SK-N-SH (cell line): ENCODE data around the gene GLDC. TPM values are rescaled to one million over a fixed set of nuclear protein-coding genes. Genes with fewer than 3 reads are reported as not detected.

Source experiments
- CTCF ChIA-PET: fragments of 300-600, 350-600 bp; formaldehyde crosslinking; extraction: SDS; loops from one replicate; lab custom pipeline; 2021; lab: Yijun Ruan, JAX
- POLR2A ChIA-PET: fragments of 350-600 bp; sonication (Branson Sonifier 250); formaldehyde crosslinking; extraction: SDS; loops from one replicate; lab custom pipeline; 2020; ENCODE audit warnings: antibody characterized with exemption, inconsistent platforms; lab: Yijun Ruan, JAX
- DNase-seq: peaks from one replicate; pipeline ENCODE4 v3.0.0; 2012
- H2AFZ ChIP-seq: fragments of 200-600 bp; sonication (generic); 2 replicates; pipeline ENCODE4 v1.8.1; 2016; ENCODE audit warnings: antibody characterized with exemption, mild to moderate bottlenecking, low read depth
- H3F3A ChIP-seq: fragments of 200-600 bp; sonication (generic); replicated peaks from 2 replicates; pipeline ENCODE3; 2016; ENCODE audit warnings: antibody characterized with exemption, mild to moderate bottlenecking; ENCODE audit not compliant: insufficient read depth
- H3K27ac ChIP-seq, 2 experiments: fragments of 200-500 bp in 1 of 2; fragments of 200-600 bp in 1 of 2; sonication (Bioruptor generic) in 1 of 2; sonication (generic), shearing (Covaris generic) in 1 of 2; 2 replicates each; pipeline versions ENCODE4 v1.5.1 to v1.6.1; 2014 to 2016; ENCODE audit warnings: low read depth in 2 of 2, inconsistent platforms in 1 of 2, low read length in 1 of 2, mild to moderate bottlenecking in 1 of 2, mixed read lengths in 1 of 2
- H3K27me3 ChIP-seq: fragments of 200-600 bp; sonication (generic), shearing (Covaris generic); 2 replicates; pipeline ENCODE4 v1.6.1; 2016; ENCODE audit warnings: mixed run types; ENCODE audit not compliant: insufficient read depth
- H3K36me3 ChIP-seq, 2 experiments: fragments of 200-500 bp in 1 of 2; fragments of 200-600 bp in 1 of 2; sonication (Bioruptor generic) in 1 of 2; sonication (generic) in 1 of 2; replicated peaks in 1 of 2; 2 replicates each; pipeline versions ENCODE3 to v1.5.1; 2014 to 2016; ENCODE audit warnings: low read length in 1 of 2, mild to moderate bottlenecking in 1 of 2; ENCODE audit not compliant: insufficient read depth in 2 of 2, control insufficient read depth in 1 of 2
- H3K4me1 ChIP-seq, 2 experiments: fragments of 200-500 bp in 1 of 2; fragments of 200-600 bp in 1 of 2; sonication (Bioruptor generic) in 1 of 2; sonication (generic), shearing (Covaris generic) in 1 of 2; 2 replicates each; pipeline versions ENCODE4 v1.5.1 to v1.6.1; 2014 to 2016; ENCODE audit warnings: low read depth in 1 of 2, low read length in 1 of 2, mixed run types in 1 of 2; ENCODE audit not compliant: insufficient read depth in 2 of 2, control insufficient read depth in 1 of 2
- H3K4me2 ChIP-seq: fragments of 200-600 bp; sonication (generic), shearing (Covaris generic); 2 replicates; pipeline ENCODE4 v1.6.1; 2017; ENCODE audit warnings: mixed run types
- H3K4me3 ChIP-seq, 2 experiments: fragments of 200-500 bp in 1 of 2; fragments of 200-600 bp in 1 of 2; sonication (Bioruptor generic) in 1 of 2; sonication (generic), shearing (Covaris generic) in 1 of 2; 2 replicates each; pipeline versions ENCODE4 v1.5.1 to v1.8.1; 2014 to 2016; ENCODE audit warnings: low read depth in 2 of 2, inconsistent platforms in 1 of 2, low read length in 1 of 2, mild to moderate bottlenecking in 1 of 2, mixed read lengths in 1 of 2, moderate library complexity in 1 of 2
- H3K79me2 ChIP-seq: fragments of 200-600 bp; sonication (generic); 2 replicates; pipeline ENCODE4 v1.8.1; 2017; ENCODE audit warnings: mild to moderate bottlenecking; ENCODE audit not compliant: insufficient read depth
- H3K9ac ChIP-seq: fragments of 200-600 bp; sonication (generic); 2 replicates; pipeline ENCODE4 v1.6.1; 2017; ENCODE audit warnings: mixed run types
- H3K9me2 ChIP-seq: fragments of 200-600 bp; sonication (generic); 2 replicates; pipeline ENCODE4 v1.6.1; 2017; ENCODE audit warnings: mixed run types
- H3K9me3 ChIP-seq: fragments of 200-600 bp; sonication (generic); 2 replicates; pipeline ENCODE4 v1.6.1; 2017; ENCODE audit warnings: mixed run types, mild to moderate bottlenecking, moderate library complexity
- H4K20me1 ChIP-seq: fragments of 200-600 bp; sonication (generic); 2 replicates; pipeline ENCODE4 v1.6.1; 2017; ENCODE audit warnings: mild to moderate bottlenecking, mixed run types; ENCODE audit not compliant: insufficient read depth
- ELF1 ChIP-seq: IDR thresholded peaks from 2 replicates; pipeline ENCODE4 v1.4.0; 2012
- EZH2phosphoT487 ChIP-seq: fragments of 200-600 bp; sonication (generic); IDR thresholded peaks from 2 replicates; pipeline ENCODE4 v1.6.1; 2017; ENCODE audit warnings: low read depth, mixed run types, mild to moderate bottlenecking, antibody characterized with exemption, moderate library complexity, borderline replicate concordance
- IRF3 ChIP-seq: fragments of 150-350 bp; IDR thresholded peaks from 2 replicates; pipeline ENCODE4 v1.6.1; 2016; ENCODE audit warnings: mild to moderate bottlenecking, low read depth, low read length
- JUND ChIP-seq: IDR thresholded peaks from 2 replicates; pipeline ENCODE4 v1.4.0; 2012
- MEF2A ChIP-seq: IDR thresholded peaks from 2 replicates; pipeline ENCODE4 v1.4.0; 2012; ENCODE audit warnings: low read depth, borderline replicate concordance
- MXI1 ChIP-seq: IDR thresholded peaks from 2 replicates; pipeline ENCODE4 v1.6.1; 2012; ENCODE audit warnings: mild to moderate bottlenecking, low read depth, low read length, improper control_type of control experiment
- RAD21 ChIP-seq: IDR thresholded peaks from 2 replicates; pipeline ENCODE4 v1.6.1; 2012; ENCODE audit warnings: mild to moderate bottlenecking, low read length
- RCOR1 ChIP-seq: fragments of 150-350 bp; IDR thresholded peaks from 2 replicates; pipeline ENCODE4 v1.6.1; 2017; ENCODE audit warnings: antibody characterized with exemption, low read length
- REST ChIP-seq: IDR thresholded peaks from 2 replicates; pipeline ENCODE4 v1.6.1; 2012; ENCODE audit warnings: mild to moderate bottlenecking, low read depth, low read length, moderate library complexity
- RFX5 ChIP-seq: IDR thresholded peaks from 2 replicates; pipeline ENCODE4 v1.6.1; 2012; ENCODE audit warnings: mild to moderate bottlenecking, improper control_type of control experiment, low read length
- SIN3A ChIP-seq: IDR thresholded peaks from 2 replicates; pipeline ENCODE4 v1.6.1; 2012; ENCODE audit warnings: low read depth, mild to moderate bottlenecking, low read length, moderate library complexity, borderline replicate concordance
- SMC3 ChIP-seq: IDR thresholded peaks from 2 replicates; pipeline ENCODE4 v1.6.1; 2012; ENCODE audit warnings: low read depth, low read length, improper control_type of control experiment
- TAF1 ChIP-seq: IDR thresholded peaks from 2 replicates; pipeline ENCODE4 v1.6.1; 2012; ENCODE audit warnings: low read depth, mild to moderate bottlenecking, low read length, moderate library complexity, borderline replicate concordance
- USF1 ChIP-seq: IDR thresholded peaks from 2 replicates; pipeline ENCODE4 v1.4.0; 2012; ENCODE audit warnings: low read depth, borderline replicate concordance
- polyA plus RNA-seq, 3 experiments: library from polyadenylated mRNA; depleted of rRNA; stranded (reverse); fragments of >200 nt; gene quantifications; 2 replicates each; pipeline ENCODE4 v1.2.3, GENCODE V29; 2012
- TF ChIP-seq, protein P1 (sequence below): IDR thresholded peaks from 2 replicates; pipeline ENCODE4; 2012
- TF ChIP-seq, protein P2 (sequence below): fragments of 200-600 bp; sonication (generic); IDR thresholded peaks from 2 replicates; pipeline ENCODE4 v1.6.1; 2017; ENCODE audit warnings: antibody characterized with exemption, mild to moderate bottlenecking, moderate library complexity

GLDC gene
- polyA plus RNA-seq, 1 of the 3 experiments (the other 2 are of a cell fraction) = 4.1 TPM

- TF ChIP-seq TAF1 (no peak), SMC3 (no peak), USF1 (no peak), EZH2phosphoT487 (no peak), ELF1 (no peak), MXI1 (no peak), IRF3 (no peak)
Measured at GRCh38 chr9:6562871-6563430, 82.6 kb downstream of the GLDC start (continued).

DNA sequence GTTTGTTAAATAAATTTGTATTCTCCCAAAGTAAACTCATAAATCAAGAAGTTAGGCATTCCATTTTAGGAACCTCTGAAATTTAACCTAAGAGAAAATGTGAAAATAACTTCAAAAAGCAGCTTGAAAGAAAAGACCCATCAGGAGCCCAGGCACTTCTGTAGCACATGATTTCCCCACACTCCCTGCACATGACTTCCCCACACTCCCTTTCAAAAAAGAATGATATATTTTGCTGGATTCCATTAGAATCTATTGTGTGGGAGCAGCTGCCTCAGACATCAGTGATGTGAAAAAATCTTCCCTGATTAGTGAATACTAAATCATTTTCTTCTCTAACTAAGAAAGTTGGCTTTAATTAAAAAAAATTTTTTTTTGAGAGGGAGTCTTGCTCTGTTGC lies 83.3 kb downstream of the GLDC start:
- Histone ChIP-seq H3K9me2 (no peaks in the 10 kb centered on the region), H3K79me2 (no peaks in the 10 kb centered on the region), H3F3A (peaks cover 30% of the 10 kb centered on the region), H3K4me1 (peaks cover 8 to 10% of the 10 kb centered on the region in 2 experiments; a peak in 3 of 4 replicates), H4K20me1 (no peaks in the 10 kb centered on the region), H3K9me3 (no peaks in the 10 kb centered on the region), H3K27ac (peak overlapping the region in 1 of 2 experiments; percentile 15; a peak in 1 of 4 replicates), H3K4me2 (no peak overlapping the region), H2AFZ (peak overlapping the region; percentile 67; the same call in 1 of the 2 replicates), H3K4me3 (no peak overlapping the region), H3K27me3 (no peaks in the 10 kb centered on the region), H3K36me3 (no peaks in the 10 kb centered on the region)
- CTCF ChIA-PET = interaction anchor here (0.6 to 2.3 kb wide), 3 partner anchors 192 to 208 kb away, joined by 4 to 7 read pairs (median 5); no protein-coding TSS in a partner anchor
- POLR2A ChIA-PET = no interaction called here
- TF ChIP-seq ELF1 (no peak), SMC3 (no peak), SIN3A (no peak), REST (no peak), MEF2A (no peak), JUND (no peak), RFX5 (no peak), TAF1 (no peak), RAD21 (no peak), MXI1 (no peak), USF1 (no peak), RCOR1 (no peak)
- TF ChIP-seq, protein P1, sequence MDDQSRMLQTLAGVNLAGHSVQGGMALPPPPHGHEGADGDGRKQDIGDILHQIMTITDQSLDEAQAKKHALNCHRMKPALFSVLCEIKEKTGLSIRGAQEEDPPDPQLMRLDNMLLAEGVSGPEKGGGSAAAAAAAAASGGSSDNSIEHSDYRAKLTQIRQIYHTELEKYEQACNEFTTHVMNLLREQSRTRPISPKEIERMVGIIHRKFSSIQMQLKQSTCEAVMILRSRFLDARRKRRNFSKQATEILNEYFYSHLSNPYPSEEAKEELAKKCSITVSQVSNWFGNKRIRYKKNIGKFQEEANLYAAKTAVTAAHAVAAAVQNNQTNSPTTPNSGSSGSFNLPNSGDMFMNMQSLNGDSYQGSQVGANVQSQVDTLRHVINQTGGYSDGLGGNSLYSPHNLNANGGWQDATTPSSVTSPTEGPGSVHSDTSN = no peak
- TF ChIP-seq, protein P2, sequence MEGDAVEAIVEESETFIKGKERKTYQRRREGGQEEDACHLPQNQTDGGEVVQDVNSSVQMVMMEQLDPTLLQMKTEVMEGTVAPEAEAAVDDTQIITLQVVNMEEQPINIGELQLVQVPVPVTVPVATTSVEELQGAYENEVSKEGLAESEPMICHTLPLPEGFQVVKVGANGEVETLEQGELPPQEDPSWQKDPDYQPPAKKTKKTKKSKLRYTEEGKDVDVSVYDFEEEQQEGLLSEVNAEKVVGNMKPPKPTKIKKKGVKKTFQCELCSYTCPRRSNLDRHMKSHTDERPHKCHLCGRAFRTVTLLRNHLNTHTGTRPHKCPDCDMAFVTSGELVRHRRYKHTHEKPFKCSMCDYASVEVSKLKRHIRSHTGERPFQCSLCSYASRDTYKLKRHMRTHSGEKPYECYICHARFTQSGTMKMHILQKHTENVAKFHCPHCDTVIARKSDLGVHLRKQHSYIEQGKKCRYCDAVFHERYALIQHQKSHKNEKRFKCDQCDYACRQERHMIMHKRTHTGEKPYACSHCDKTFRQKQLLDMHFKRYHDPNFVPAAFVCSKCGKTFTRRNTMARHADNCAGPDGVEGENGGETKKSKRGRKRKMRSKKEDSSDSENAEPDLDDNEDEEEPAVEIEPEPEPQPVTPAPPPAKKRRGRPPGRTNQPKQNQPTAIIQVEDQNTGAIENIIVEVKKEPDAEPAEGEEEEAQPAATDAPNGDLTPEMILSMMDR = no peak
- TF ChIP-seq, all 33 proteins: peak for 0
- DNase-seq = no peak
- H3K9ac ChIP-seq = no peak overlapping the region
